Epithelial cell of proximal tubule (primary cell): Measurements from ENCODE around the gene STUM. TPM values are rescaled to one million over a fixed set of nuclear protein-coding genes. Genes with fewer than 3 reads are reported as not detected.
"Not testable (repeated sequence)": the region's sequence is repeated elsewhere in the genome, so short reads cannot be mapped to it uniquely, and the experiment has no call there.

Experiments
- DNase-seq: peaks from one replicate; pipeline ENCODE4 v3.0.0-alpha.2; 2011; ENCODE audit warnings: low read depth
- H3K4me3 ChIP-seq: 2 replicates; pipeline ENCODE4 v1.5.1; 2011; ENCODE audit warnings: low read depth, mild to moderate bottlenecking, low read length
- total RNA-seq: library from RNA; depleted of rRNA; stranded (reverse); fragments of >200 nt; gene quantifications from 2 replicates; pipeline ENCODE4 v1.2.3, GENCODE V29; 2015
- TF ChIP-seq, protein P1 (sequence below): conservative IDR thresholded peaks from 2 replicates; pipeline ENCODE4 v1.5.1; 2012; ENCODE audit warnings: low read depth, mild to moderate bottlenecking, low read length

The STUM gene, protein sequence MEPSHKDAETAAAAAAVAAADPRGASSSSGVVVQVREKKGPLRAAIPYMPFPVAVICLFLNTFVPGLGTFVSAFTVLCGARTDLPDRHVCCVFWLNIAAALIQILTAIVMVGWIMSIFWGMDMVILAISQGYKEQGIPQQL
- under 0.01 TPM in 1 of 2 replicates, not detected in the other for total RNA-seq

GRCh38 chr1:226548256-226549093 is at the start of gene STUM:
STUM (plus strand) TSS chr1:226548764; CDS start chr1:226548905, 141 bp downstream.
- H3K4me3 ChIP-seq: peak within 1 kb of the TSS; percentile 45
- TF ChIP-seq, protein P1, sequence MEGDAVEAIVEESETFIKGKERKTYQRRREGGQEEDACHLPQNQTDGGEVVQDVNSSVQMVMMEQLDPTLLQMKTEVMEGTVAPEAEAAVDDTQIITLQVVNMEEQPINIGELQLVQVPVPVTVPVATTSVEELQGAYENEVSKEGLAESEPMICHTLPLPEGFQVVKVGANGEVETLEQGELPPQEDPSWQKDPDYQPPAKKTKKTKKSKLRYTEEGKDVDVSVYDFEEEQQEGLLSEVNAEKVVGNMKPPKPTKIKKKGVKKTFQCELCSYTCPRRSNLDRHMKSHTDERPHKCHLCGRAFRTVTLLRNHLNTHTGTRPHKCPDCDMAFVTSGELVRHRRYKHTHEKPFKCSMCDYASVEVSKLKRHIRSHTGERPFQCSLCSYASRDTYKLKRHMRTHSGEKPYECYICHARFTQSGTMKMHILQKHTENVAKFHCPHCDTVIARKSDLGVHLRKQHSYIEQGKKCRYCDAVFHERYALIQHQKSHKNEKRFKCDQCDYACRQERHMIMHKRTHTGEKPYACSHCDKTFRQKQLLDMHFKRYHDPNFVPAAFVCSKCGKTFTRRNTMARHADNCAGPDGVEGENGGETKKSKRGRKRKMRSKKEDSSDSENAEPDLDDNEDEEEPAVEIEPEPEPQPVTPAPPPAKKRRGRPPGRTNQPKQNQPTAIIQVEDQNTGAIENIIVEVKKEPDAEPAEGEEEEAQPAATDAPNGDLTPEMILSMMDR: no peak
- DNase-seq: no peak

GRCh38 chr1:226499699-226500098 is 48.9 kb upstream of the STUM start:
- H3K4me3 ChIP-seq, DNase-seq: not testable (repeated sequence)

DNA sequence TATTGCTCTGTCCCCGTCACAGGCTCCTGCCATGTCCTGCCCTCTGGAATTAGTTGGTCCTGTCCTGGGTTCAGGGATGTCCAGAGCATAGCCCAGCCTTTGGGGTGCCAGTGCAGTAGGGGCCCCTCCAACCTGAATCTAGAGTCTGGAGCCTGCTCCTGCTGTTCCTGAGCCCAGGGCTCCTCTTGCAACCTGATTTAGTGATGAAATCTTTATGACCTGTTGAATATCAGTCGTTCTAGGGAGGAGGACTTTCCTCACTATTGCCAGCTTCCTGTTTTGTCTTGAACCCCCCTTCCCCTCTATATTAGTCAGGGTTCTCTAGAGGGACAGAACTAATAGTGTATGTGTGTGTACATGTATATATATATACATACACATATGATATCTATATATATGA is 42.5 kb upstream of the STUM start:
- TF ChIP-seq, protein P1: no peak
- DNase-seq: no peak
- H3K4me3 ChIP-seq: no peak overlapping the region

DNA sequence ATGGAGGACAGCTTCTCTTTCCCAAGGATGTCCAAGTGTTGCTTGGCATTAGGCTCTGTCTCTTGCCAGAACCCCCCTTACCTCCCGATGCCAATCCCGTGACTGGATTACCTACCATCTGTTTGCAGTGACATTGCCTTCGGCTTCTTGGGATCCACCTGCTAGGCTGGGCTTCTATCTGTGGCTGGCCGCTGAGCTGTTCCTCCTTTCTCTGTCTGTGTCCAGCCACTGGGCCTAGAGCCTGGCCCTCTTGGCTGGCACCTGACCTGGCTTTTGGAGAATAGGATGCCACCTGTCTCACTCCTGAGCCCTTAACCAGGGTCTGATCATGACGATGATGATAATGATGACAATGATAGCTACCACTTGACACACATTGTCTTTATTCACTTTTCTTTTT is 41.6 kb upstream of the STUM start:
- no peak overlapping the region for H3K4me3 ChIP-seq
- no peak for DNase-seq
- TF ChIP-seq, protein P1: no peak

DNA sequence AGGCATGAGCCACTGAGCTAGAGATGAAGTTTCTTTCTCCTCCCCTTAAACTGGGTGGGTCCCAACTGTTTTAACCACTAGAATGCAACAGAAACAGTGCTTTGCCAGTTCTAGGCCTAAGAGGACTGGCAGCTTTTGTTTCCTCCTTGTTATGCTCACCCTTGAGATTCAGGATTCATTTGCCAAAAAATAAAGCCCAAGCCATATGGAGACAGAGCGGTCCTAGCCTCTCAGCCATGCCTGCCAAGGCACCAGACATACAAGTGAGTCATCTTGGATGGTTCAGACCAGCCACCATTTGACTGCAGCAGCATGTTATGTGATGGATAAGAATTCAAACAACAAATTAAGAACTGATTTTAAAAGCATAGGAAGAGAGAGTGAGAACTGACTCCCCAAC is 38.1 kb upstream of the STUM start:
- no peak for DNase-seq
- H3K4me3 ChIP-seq: no peak overlapping the region
- TF ChIP-seq, protein P1: no peak

DNA sequence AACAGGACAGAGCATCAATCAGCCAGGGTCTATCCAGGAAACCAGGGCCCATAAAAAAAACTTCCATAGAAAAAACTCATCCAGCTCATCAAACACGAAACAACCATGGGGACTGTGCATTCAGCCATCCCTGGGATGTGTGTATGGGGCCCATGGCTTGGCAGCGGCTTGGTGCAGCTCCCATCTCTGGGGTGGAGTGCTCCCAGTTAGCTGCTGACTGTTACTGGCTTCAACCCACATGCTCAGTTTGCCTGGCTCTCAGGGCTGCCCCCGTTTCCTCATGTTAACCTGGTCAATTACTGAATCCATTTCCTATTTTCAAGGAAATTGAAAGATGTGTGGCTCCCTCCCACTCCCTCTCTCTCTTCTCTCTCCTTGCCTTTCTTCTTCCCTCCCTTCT is 37.3 kb upstream of the STUM start:
- no peak for DNase-seq
- TF ChIP-seq, protein P1: no peak
- no peak overlapping the region for H3K4me3 ChIP-seq

- TF ChIP-seq, protein P1: no peak
- DNase-seq: no peak
- H3K4me3 ChIP-seq: no peak overlapping the region
Measured at GRCh38 chr1:226512076-226512728, 36.4 kb upstream of the STUM start.
